Measurements from ENCODE around the gene HOXC10.
A peak's percentile ranks its signal among the peaks of the same experiment; 100 is the strongest.

HOXC10 gene

DNA sequence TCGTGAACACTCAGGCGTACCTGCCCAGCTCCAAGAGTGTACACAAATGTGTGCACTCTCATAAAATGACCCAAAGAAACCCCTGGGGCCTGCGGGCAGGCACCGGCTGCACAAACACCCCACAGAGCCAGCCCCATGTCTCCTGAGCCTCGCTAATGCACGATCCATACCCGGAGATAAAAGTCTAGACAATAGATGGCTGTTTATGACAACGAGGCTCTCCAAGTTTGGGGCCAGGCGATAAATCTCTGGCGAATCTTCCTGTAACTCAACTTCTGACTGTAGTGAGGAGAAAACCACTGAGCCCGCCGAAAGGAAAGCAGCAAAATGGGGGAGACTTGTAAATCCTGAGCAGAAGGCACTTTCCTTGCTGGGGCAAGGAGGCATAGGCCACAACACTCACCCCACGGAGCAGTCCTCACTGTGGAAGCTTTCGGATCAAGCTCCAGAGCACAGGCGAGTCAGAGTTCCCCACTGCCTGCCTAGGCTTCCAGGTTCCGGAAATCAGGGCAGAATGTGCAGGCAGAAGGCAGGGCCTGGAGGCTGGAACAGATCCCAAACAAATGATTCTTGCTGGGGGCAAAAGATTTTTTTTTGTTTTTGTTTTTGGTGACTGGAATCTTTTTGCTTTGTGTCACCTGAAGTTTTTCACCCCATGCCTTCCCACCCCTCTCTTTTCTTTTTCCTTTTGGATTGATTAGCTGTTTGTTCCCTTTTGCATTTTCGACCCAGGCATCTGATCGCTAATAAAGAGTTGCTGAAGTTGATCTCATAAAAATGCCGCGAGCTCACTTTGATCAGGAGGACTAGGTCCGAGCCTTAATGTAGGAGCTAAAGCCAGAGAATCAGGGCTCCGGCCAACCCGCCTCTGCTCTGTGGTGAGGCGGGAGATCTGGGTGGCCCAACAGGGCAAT is 16.5 kb upstream of the HOXC10 start:
- H3K27ac Mint-ChIP-seq: no peak overlapping the region
- H3K27me3 Mint-ChIP-seq: peaks cover 100% of the 10 kb centered on the region
- peaks cover 46% of the 10 kb centered on the region for H3K4me1 Mint-ChIP-seq
- ATAC-seq (no peak), DNase-seq (no peak)
- no peak overlapping the region for H3K4me3 Mint-ChIP-seq
- H3K9me3 Mint-ChIP-seq: no peaks in the 10 kb centered on the region

DNA sequence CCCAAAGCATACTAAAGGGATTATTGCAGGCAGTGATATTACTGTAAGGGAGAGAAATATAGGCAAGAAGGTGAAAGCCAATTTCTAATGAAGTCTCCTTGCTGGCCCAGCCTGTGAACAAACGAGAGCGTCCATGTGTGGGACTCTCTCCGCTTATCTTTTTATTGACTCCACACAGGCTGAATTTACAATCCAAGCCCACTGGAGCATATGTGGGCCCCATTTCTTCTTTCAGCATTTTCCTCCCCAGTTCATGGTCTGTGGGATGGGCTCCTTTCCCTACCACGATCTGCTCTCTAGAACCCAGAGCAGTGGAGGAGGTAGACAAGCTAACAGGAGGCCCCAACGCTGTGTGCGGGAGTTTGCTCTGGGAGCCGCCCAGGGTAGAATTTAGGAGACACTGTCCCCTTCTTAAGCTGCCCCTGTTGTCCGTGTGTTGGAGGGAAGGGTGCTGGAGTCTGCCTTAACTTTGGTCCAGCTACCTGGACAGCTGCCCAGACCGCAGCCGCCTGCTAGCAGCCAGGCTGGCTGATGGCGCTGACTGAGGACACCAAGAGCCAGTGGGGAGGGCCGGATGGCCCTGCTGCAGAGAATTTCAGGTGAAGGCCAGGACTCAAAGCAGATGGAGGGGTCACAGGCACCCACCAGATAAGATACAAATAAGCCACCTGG is 15.2 kb upstream of the HOXC10 start:
- DNase-seq: no peak
- Mint-ChIP-seq H3K9me3 (no peaks in the 10 kb centered on the region), H3K4me3 (no peak overlapping the region), H3K4me1 (peaks cover 45% of the 10 kb centered on the region), H3K27ac (no peak overlapping the region), H3K27me3 (peaks cover 98% of the 10 kb centered on the region)
- no peak for ATAC-seq

DNA sequence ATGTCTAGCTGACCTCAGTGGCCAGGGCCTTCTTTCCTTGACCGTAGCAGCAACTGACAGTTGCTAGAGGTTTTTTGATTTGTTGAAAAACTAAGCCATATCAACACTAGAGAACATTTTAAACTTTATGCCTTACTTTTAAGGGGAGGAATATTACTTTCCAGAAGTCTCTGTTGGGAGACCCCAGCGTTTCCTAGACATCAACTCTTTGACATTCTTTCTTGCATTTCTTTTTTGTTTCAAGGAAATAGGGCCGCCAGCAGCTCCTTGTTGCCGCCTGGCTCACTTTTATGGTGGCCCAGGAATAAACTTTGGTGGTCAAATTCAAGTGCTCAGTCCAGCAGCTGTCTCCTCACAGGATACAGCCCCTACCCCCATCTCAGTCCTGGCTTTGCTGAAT is 14.5 kb upstream of the HOXC10 start:
- Mint-ChIP-seq H3K9me3 (no peaks in the 10 kb centered on the region), H3K27ac (no peak overlapping the region), H3K4me3 (no peak overlapping the region), H3K4me1 (peaks cover 47% of the 10 kb centered on the region), H3K27me3 (peaks cover 98% of the 10 kb centered on the region)
- DNase-seq: no peak
- ATAC-seq: no peak

DNA sequence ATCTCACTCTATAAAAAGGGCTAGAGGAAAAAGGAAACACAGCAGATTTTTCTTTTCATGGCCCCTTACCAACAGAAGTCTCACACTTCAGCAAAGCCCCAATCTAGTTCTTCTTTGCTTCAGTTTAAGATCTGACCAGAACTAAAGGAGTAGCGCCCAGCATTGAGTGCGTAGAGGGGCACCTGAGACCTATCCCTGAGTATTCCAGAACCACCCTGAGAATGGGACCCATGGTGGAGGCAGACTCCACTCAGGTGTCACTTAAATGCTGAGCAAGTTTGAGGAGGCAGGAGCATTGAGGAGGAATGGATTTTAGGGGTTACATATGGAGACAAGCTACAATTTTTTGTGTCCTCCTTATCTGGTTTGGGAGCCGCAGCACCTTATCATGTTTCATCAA is 13.8 kb upstream of the HOXC10 start:
- DNase-seq (no peak), ATAC-seq (no peak)
- H3K27ac Mint-ChIP-seq: no peak overlapping the region
- H3K27me3 Mint-ChIP-seq: peaks cover 98% of the 10 kb centered on the region
- peaks cover 47% of the 10 kb centered on the region for H3K4me1 Mint-ChIP-seq
- H3K4me3 Mint-ChIP-seq: no peak overlapping the region
- no peaks in the 10 kb centered on the region for H3K9me3 Mint-ChIP-seq

DNA sequence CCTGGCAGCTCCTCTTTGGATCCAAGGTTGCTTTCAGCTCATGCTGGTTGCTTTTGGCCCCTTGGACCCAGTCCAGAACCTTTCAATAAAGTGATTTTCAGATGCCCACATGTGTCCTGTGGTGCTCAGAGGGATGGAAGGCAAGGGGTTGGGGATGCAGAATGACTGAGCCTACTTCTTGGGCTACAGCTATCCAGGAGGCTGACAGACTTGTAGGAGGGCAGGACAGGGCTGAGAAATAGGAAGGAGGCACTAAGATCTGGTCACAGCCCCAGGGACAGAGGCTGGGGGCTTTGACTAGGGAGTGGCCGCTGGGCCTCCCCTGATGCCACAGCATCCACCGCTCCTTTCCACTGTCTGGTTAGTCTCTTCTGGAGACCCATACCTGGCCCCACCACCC is 13.3 kb upstream of the HOXC10 start:
- H3K9me3 Mint-ChIP-seq: no peaks in the 10 kb centered on the region
- ATAC-seq (no peak), DNase-seq (no peak)
- no peak overlapping the region for H3K4me3 Mint-ChIP-seq
- H3K4me1 Mint-ChIP-seq: peaks cover 41% of the 10 kb centered on the region
- no peak overlapping the region for H3K27ac Mint-ChIP-seq
- H3K27me3 Mint-ChIP-seq: peaks cover 98% of the 10 kb centered on the region

DNA sequence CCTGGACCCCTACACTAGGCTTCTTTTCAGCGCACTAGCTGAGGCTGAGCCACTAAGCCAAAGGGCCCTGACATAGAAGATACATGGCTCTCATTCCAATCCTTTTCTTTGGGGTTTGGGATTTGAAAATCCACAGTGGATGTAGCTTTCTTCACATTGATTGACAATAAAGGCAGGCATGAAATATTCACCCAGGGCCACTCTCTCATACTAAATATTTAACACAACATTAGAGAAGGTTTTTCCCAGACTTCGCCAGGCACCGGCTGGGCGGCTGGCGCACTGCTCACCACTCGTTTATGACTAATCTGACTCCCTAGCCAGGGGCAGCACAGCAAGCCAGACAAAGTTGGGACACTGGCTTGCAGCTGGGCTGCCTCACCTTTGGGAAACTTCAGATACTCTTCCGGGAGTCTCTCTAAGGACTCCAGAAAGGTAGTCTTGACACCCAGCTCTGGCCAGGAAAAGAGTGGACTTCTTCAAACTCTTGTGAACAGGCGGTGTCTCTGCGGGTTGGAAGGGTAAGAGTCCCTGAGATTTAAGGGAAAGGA is 12.7 kb upstream of the HOXC10 start:
- Mint-ChIP-seq H3K27ac (peak overlapping the region in 1 of 2 donors; percentile 6), H3K9me3 (no peaks in the 10 kb centered on the region), H3K27me3 (peaks cover 98% of the 10 kb centered on the region), H3K4me3 (no peak overlapping the region), H3K4me1 (peaks cover 38% of the 10 kb centered on the region)
- ATAC-seq: no peak
- no peak for DNase-seq

DNA sequence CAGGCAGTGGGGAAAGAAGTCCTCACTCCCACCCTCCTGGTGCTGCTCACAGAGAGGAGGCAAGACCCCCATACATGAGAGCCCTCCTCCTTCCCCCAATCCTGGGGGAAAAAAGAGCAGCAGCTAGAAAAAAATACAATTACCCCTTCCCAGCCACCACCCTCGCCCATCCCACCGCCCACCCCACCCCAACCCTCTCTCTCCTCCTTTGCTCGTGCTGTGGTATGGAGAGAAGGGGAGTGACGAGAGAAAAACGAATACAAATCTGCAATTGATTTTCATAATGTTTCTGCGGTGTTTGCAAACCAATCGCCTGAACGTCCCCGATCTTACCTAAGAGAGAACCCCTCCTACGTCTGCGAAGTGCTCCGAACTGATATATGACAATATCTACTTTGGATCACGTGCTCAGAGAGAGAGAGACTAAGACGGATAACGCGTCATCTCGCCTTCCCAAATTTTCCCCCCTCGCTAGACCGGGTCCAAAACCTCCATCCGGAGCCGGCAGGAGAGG is 12.2 kb upstream of the HOXC10 start, which contains the start of gene HOXC11:
TSS of gene HOXC11 (plus strand) at position 405 of the 514 bp plus-strand sequence. CDS start 116 bp downstream, outside the sequence.
- ATAC-seq: no peak
- peak within 1 kb of the TSS; percentile 75 to 82 for H3K4me3 Mint-ChIP-seq
- peak within 1 kb of the TSS in 1 of 2 donors; percentile 90 for H3K27ac Mint-ChIP-seq
- H3K9me3 Mint-ChIP-seq: no peaks in the 10 kb centered on the region
- DNase-seq: no peak
- peaks cover 98% of the 10 kb centered on the region for H3K27me3 Mint-ChIP-seq
- peaks cover 38% of the 10 kb centered on the region for H3K4me1 Mint-ChIP-seq

DNA sequence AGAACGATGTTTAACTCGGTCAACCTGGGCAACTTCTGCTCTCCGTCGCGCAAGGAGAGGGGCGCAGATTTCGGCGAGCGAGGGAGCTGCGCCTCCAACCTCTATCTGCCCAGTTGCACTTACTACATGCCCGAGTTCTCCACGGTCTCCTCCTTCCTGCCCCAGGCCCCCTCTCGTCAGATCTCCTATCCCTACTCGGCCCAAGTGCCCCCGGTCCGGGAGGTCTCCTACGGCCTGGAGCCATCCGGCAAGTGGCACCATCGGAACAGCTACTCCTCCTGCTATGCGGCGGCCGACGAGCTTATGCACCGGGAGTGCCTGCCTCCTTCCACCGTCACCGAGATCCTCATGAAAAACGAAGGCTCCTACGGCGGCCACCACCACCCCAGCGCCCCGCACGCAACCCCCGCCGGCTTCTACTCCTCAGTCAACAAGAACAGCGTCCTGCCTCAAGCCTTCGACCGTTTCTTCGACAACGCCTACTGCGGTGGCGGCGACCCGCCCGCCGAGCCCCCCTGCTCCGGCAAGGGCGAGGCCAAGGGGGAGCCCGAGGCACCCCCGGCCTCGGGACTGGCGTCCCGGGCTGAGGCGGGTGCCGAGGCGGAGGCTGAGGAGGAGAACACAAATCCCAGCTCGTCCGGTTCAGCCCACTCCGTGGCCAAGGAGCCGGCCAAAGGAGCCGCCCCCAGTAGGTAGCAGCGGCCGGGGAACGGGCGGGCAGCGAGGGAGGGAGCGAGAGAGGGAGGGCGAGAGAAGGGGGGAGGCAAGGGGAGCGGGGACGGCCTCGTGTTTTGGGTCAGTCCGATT is 11.5 kb upstream of the HOXC10 start:
- no peak for ATAC-seq
- DNase-seq: no peak
- Mint-ChIP-seq H3K27me3 (peaks cover 98% of the 10 kb centered on the region), H3K27ac (peak overlapping the region in 1 of 2 donors; percentile 90), H3K4me3 (peak overlapping the region; percentile 75 to 82), H3K9me3 (no peaks in the 10 kb centered on the region), H3K4me1 (peaks cover 33% of the 10 kb centered on the region)

DNA sequence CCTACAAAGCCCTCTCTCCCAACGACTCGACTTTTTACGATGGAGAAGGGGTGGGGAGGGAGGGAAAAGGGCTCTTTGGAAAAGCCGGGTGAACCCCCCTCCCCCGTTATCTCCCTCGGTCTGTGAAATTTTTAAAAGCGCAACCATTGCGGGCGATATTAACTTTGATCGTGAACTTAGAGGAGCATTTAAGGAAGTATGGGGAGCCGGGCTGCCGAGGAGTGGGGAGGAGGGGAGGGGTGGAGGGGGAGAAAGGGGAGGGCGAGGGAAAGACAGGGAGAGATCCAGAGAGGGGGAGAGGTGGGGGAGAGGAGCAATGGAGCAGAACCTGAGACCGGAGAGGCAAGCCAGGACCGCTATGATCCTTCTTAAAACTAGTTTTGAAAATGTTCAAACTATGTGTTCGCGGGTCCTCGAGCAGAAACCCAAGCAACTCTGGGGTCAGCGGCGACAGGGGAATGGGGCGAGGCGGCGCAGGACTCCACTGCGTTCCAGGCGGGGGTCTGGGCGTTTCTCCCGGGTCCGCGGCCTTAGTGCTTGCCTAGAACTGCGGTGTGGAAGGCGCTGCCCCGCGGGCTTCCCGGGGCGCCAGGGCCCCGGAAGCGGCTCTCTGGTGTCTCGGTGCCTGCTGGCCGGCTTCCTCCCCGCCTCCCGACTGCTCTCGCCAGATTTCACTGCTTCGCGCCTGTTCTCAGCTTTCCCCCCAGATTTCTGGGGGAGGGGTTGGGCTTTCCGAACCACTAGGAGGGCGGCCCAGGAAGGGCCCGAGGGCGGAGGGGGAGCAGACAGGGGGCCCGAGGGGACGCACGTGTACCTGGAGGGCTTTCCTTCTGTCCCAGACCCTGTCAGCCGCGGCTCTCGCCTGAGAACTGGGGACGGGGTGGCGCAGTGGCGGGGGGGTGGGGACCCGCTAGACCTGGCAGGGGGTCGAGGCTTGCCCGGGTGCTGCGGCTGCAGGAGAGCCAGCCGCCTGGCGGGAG is 10.6 kb upstream of the HOXC10 start, which contains the start of gene HOTAIR:
TSS of gene HOTAIR (minus strand) at position 871 of the 980 bp plus-strand sequence.
- DNase-seq (peak in 1 of 2 donors; percentile 50), ATAC-seq (peak; percentile 66)
- peak within 1 kb of the TSS; percentile 44 to 72 for H3K27ac Mint-ChIP-seq
- H3K4me3 Mint-ChIP-seq: peak within 1 kb of the TSS; percentile 75 to 82
- peaks cover 33% of the 10 kb centered on the region for H3K4me1 Mint-ChIP-seq
- H3K27me3 Mint-ChIP-seq: peaks cover 98% of the 10 kb centered on the region
- no peaks in the 10 kb centered on the region for H3K9me3 Mint-ChIP-seq

DNA sequence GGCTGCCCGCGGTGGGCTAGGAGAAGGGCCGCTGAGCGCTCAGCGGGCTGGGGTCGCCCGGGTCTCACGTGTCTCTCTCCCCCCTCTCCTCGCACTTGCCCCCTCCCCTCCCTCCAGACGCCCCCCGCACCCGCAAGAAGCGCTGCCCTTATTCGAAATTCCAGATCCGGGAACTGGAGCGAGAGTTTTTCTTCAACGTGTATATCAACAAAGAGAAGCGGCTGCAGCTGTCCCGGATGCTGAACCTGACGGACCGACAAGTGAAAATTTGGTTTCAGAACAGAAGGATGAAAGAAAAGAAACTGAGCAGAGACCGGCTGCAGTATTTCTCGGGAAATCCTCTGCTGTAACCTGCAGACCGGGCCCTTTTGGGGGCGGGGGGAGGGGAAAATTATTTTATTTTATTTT is 9.9 kb upstream of the HOXC10 start:
- peaks cover 33% of the 10 kb centered on the region for H3K4me1 Mint-ChIP-seq
- DNase-seq (no peak), ATAC-seq (no peak)
- H3K27me3 Mint-ChIP-seq: peaks cover 98% of the 10 kb centered on the region
- H3K9me3 Mint-ChIP-seq: no peaks in the 10 kb centered on the region
- H3K27ac Mint-ChIP-seq: no peak overlapping the region
- peak overlapping the region; percentile 36 to 82 for H3K4me3 Mint-ChIP-seq

DNA sequence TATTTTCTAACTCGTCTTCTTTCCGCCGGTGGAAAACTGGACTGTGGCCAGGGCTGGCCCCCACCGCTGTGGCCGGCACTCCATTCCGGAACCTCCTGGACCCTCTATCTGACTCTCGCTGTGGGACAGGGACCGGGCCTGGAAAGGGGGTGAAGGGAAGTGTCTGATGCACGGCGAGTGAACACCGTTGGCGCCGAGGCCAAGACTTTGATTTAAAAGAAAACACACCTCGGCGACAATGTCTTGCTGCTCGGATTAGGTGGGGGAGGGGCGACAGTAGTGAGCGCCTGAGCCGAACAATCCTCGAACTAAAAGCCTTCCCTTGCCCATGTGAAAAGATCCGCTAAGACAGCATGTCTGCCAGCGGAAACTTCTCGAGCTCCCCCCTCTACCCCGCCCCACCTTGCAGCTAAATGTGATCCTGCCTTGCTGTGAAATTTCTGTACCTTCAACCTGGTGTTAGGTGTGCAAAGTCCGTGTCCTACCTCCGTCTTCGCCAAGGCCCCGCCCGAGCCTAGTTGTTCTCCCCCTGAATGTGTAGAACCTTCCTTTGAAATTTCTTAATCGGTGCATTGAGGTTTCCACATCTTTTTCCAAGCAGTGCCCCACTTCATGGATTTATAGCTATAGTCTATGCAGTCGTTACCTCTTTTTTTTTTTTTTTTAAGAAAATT is 9.3 kb upstream of the HOXC10 start:
- peaks cover 39% of the 10 kb centered on the region for H3K4me1 Mint-ChIP-seq
- DNase-seq (no peak), ATAC-seq (no peak)
- H3K27ac Mint-ChIP-seq: peak overlapping the region in 1 of 2 donors; percentile 72
- H3K9me3 Mint-ChIP-seq: no peaks in the 10 kb centered on the region
- H3K27me3 Mint-ChIP-seq: peaks cover 98% of the 10 kb centered on the region
- peak overlapping the region; percentile 46 to 61 for H3K4me3 Mint-ChIP-seq

DNA sequence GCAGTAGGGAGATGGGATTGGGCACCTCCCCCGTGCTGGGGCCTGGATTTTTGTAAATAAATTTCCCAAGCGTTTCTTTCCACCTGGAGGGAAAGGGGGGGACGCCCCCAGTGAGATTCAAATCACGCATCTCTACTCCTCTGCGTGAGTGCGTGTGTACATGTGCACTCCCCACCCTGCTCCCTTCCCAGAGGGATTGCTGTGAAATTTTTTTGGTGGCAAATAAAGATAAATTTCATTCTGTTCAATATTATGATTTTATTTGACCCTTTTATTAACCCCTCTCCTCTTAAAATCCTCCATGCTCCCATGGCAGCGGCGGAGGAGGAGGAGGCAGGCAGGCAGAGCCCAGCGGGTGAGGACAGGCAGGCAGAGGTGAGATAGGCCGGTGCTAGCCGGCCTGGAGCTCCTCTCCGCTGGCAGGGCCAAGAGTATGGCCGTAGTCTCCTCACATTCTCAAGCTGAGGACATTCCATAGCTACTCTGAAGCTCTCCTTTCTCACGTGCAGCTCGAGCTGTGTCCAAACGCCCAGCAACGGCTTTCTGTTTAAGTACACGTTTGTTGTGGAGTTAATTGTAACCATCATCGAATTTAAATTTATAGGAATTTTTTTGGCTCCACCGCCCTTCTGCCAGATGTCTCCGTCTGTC is 8.6 kb upstream of the HOXC10 start:
- Mint-ChIP-seq H3K4me1 (peaks cover 43% of the 10 kb centered on the region), H3K27me3 (peaks cover 98% of the 10 kb centered on the region), H3K9me3 (no peaks in the 10 kb centered on the region), H3K4me3 (no peak overlapping the region), H3K27ac (no peak overlapping the region)
- no peak for DNase-seq
- no peak for ATAC-seq

All from stimulated activated naive CD8-positive, alpha-beta T cell treated with anti-CD3 and anti-CD28 coated beads, Interleukin-15, amount 100 ng/mL, for 72 hours (primary cell).